ENCODE measurements around the gene EYA2. TPM values are rescaled to one million over a fixed set of nuclear protein-coding genes. Genes with fewer than 3 reads are reported as not detected.

The EYA2 gene
- total RNA-seq, 1 experiment from 2014 or later: not detected

- Mint-ChIP-seq H3K4me1 (ENCODE audit: insufficient read depth, unreplicated experiment) (no peaks in the 10 kb centered on the region), H3K27me3 (ENCODE audit: insufficient read depth, unreplicated experiment) (no peaks in the 10 kb centered on the region), H3K4me3 (ENCODE audit: unreplicated experiment) (no peak overlapping the region), H3K9me3 (ENCODE audit: unreplicated experiment) (no peaks in the 10 kb centered on the region), H3K27ac (ENCODE audit: low read depth, unreplicated experiment) (no peak overlapping the region), H3K36me3 (ENCODE audit: insufficient read depth, unreplicated experiment) (peaks cover 100% of the 10 kb centered on the region)
- BruUV-seq (replicated peaks): no TSS peak
- ChIA-PET CTCF (no interaction called here), POLR2A (no interaction called here)
- TF ChIP-seq CTCF (IDR thresholded peaks at IDR 0.05; ENCODE audit: unreplicated experiment): no peak
- no peak for DNase-seq (ENCODE audit: unreplicated experiment)
- intact Hi-C loops (cut with micrococcal nuclease): no loop called here
Measured at GRCh38 chr20:47230811-47231256, 336.2 kb downstream of the EYA2 start.

- no TSS peak for BruUV-seq (replicated peaks)
- no peaks in the 10 kb centered on the region for H3K4me1 Mint-ChIP-seq (ENCODE audit: insufficient read depth, unreplicated experiment)
- no peak for DNase-seq (ENCODE audit: unreplicated experiment)
- TF ChIP-seq CTCF (IDR thresholded peaks at IDR 0.05; ENCODE audit: unreplicated experiment): no peak
- no peaks in the 10 kb centered on the region for H3K27me3 Mint-ChIP-seq (ENCODE audit: insufficient read depth, unreplicated experiment)
- H3K9me3 Mint-ChIP-seq (ENCODE audit: unreplicated experiment): no peaks in the 10 kb centered on the region
- no peak overlapping the region for H3K4me3 Mint-ChIP-seq (ENCODE audit: unreplicated experiment)
- H3K27ac Mint-ChIP-seq (ENCODE audit: low read depth, unreplicated experiment): no peak overlapping the region
- intact Hi-C loops (cut with micrococcal nuclease): no loop called here
- H3K36me3 Mint-ChIP-seq (ENCODE audit: insufficient read depth, unreplicated experiment): peaks cover 100% of the 10 kb centered on the region
- CTCF ChIA-PET: interaction anchor here (0.6 to 3.3 kb wide), 4 partner anchors 11 to 1429 kb away, joined by 3 to 17 read pairs (median 4); no protein-coding TSS in a partner anchor
- POLR2A ChIA-PET: no interaction called here
Measured at GRCh38 chr20:47231382-47232039, 336.9 kb downstream of the EYA2 start.

- intact Hi-C loops (cut with micrococcal nuclease): no loop called here
- BruUV-seq (replicated peaks): no TSS peak
- TF ChIP-seq CTCF (IDR thresholded peaks at IDR 0.05; ENCODE audit: unreplicated experiment): no peak
- POLR2A ChIA-PET: interaction anchor here (0.9 to 1.3 kb wide), 2 partner anchors 10 to 124 kb away, joined by 3 to 6 read pairs; partner anchors contain the start of gene ZMYND8
- no peaks in the 10 kb centered on the region for H3K27me3 Mint-ChIP-seq (ENCODE audit: insufficient read depth, unreplicated experiment)
- H3K4me3 Mint-ChIP-seq (ENCODE audit: unreplicated experiment): no peak overlapping the region
- no peak overlapping the region for H3K27ac Mint-ChIP-seq (ENCODE audit: low read depth, unreplicated experiment)
- peaks cover 5% of the 10 kb centered on the region for H3K4me1 Mint-ChIP-seq (ENCODE audit: insufficient read depth, unreplicated experiment)
- H3K36me3 Mint-ChIP-seq (ENCODE audit: insufficient read depth, unreplicated experiment): peaks cover 100% of the 10 kb centered on the region
- no peaks in the 10 kb centered on the region for H3K9me3 Mint-ChIP-seq (ENCODE audit: unreplicated experiment)
- no peak for DNase-seq (ENCODE audit: unreplicated experiment)
- CTCF ChIA-PET: interaction anchor here (0.6 to 3.3 kb wide), 7 partner anchors 12 to 1430 kb away, joined by 3 to 17 read pairs (median 3); no protein-coding TSS in a partner anchor
Measured at GRCh38 chr20:47232518-47232917, 337.9 kb downstream of the EYA2 start.

GRCh38 chr20:47233333-47234188 is 338.9 kb downstream of the EYA2 start:
- intact Hi-C loops (cut with micrococcal nuclease): no loop called here
- peaks cover 100% of the 10 kb centered on the region for H3K36me3 Mint-ChIP-seq (ENCODE audit: insufficient read depth, unreplicated experiment)
- no peaks in the 10 kb centered on the region for H3K27me3 Mint-ChIP-seq (ENCODE audit: insufficient read depth, unreplicated experiment)
- DNase-seq (ENCODE audit: unreplicated experiment): no peak
- H3K27ac Mint-ChIP-seq (ENCODE audit: low read depth, unreplicated experiment): no peak overlapping the region
- peaks cover 5% of the 10 kb centered on the region for H3K4me1 Mint-ChIP-seq (ENCODE audit: insufficient read depth, unreplicated experiment)
- TF ChIP-seq CTCF (IDR thresholded peaks at IDR 0.05; ENCODE audit: unreplicated experiment): no peak
- CTCF ChIA-PET: interaction anchor here (0.6 to 3.3 kb wide), 8 partner anchors 13 to 480 kb away, joined by 3 to 17 read pairs (median 4); no protein-coding TSS in a partner anchor
- BruUV-seq (replicated peaks): no TSS peak
- POLR2A ChIA-PET: interaction anchor here (0.9 to 1.3 kb wide), 2 partner anchors 9 to 123 kb away, joined by 3 to 6 read pairs; partner anchors contain the start of gene ZMYND8
- H3K9me3 Mint-ChIP-seq (ENCODE audit: unreplicated experiment): no peaks in the 10 kb centered on the region
- H3K4me3 Mint-ChIP-seq (ENCODE audit: unreplicated experiment): no peak overlapping the region

All from MCF 10A (cell line).